Measurements from ENCODE around the gene AKR1A1. TPM values are rescaled to one million over a fixed set of nuclear protein-coding genes. Genes with fewer than 3 reads are reported as not detected.
A peak's percentile ranks its signal among the peaks of the same experiment; 100 is the strongest.

The AKR1A1 gene
- total RNA-seq, 6 experiments from 2014 or later = 115 to 308 (median 220) TPM

- no peak for DNase-seq
- ATAC-seq = peak in 3 of 4 donors; percentile 15 to 34 (median 28)
- H3K4me1 ChIP-seq = peaks cover 0 to 49% (median 23%) of the 10 kb centered on the region in 4 donors
- no peaks in the 10 kb centered on the region for H3K36me3 ChIP-seq
- intact Hi-C loops (cut with DNase I) = no loop called here
- no peaks in the 10 kb centered on the region for H3K27me3 ChIP-seq
- peak overlapping the region; percentile 15 to 52 (median 37) for H3K27ac ChIP-seq
- TF ChIP-seq CTCF (IDR thresholded peaks at IDR 0.05) = no peak
- no peak for TF ChIP-seq POLR2A (IDR thresholded peaks at IDR 0.05)
- H3K4me3 ChIP-seq = no peak overlapping the region
- 39% methylated on average over 6 of the region's 6 CpGs for WGBS (ENCODE audit: insufficient coverage, low coverage, low lambda C conversion rate, missing lambda C conversion rate)
- no peaks in the 10 kb centered on the region for H3K9me3 ChIP-seq
These were observed 5.6 kb upstream of the AKR1A1 start for GRCh38 chr1:45545019-45545493.

DNA sequence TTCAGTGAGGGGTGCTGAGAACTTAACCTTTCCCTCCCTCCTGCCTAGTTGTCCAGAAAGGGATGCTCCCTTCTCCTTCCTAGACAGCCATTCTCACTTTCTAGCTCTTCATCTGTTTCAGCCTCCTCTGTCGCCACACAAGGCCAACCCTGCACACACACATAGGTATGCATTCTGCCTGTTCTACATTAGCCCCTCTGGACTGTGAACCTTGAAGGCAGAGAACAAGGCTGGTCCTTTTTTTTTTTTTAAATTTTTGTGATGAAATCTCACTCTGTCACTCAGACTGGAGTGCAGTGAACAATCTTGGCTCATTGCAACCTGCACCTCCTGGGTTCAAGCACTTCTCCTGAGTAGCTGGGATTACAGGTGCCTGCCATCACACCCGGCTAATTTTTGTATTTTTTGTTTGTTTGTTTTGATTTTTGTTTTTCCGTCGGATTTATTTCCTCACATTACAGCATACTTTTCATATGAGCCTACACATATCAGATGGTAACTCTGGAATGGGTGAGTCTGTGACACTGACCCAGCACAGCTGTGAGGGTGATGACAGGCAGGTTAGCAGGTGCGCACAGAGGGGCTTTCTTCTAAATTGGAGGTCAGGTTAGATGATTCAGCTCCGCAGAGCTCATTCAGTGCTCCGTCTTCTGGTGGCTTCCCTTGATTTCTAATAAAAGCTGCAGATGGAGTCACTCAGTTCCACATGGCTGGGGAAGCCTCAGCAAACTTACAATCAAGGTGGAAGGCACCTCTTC is 4.9 kb upstream of the AKR1A1 start:
- TF ChIP-seq POLR2A (IDR thresholded peaks at IDR 0.05) (no peak), CTCF (IDR thresholded peaks at IDR 0.05) (no peak)
- H3K27ac ChIP-seq = peak overlapping the region; percentile 15 to 52 (median 37)
- no peaks in the 10 kb centered on the region for H3K27me3 ChIP-seq
- H3K4me1 ChIP-seq = peaks cover 0 to 52% (median 24%) of the 10 kb centered on the region in 4 donors
- WGBS (ENCODE audit: insufficient coverage, low coverage, low lambda C conversion rate, missing lambda C conversion rate) = 37% methylated on average over 6 of the region's 7 CpGs
- intact Hi-C loops (cut with DNase I) = no loop called here
- ATAC-seq = peak in 3 of 4 donors; percentile 8 to 23 (median 19)
- no peak overlapping the region for H3K4me3 ChIP-seq
- no peaks in the 10 kb centered on the region for H3K9me3 ChIP-seq
- no peaks in the 10 kb centered on the region for H3K36me3 ChIP-seq
- no peak for DNase-seq

GRCh38 chr1:45551684-45552083 is 1.1 kb downstream of the AKR1A1 start:
- peak overlapping the region; percentile 13 to 87 (median 70) for H3K27ac ChIP-seq
- intact Hi-C loops (cut with DNase I) = no loop called here
- ATAC-seq (no peak), DNase-seq (no peak)
- no peaks in the 10 kb centered on the region for H3K27me3 ChIP-seq
- peak overlapping the region; percentile 68 to 85 (median 79) for H3K4me3 ChIP-seq
- H3K36me3 ChIP-seq = no peaks in the 10 kb centered on the region
- WGBS (ENCODE audit: insufficient coverage, low coverage, low lambda C conversion rate, missing lambda C conversion rate) = 6% methylated on average over 3 of the region's 3 CpGs
- H3K9me3 ChIP-seq = no peaks in the 10 kb centered on the region
- TF ChIP-seq CTCF (IDR thresholded peaks at IDR 0.05) = no peak
- no peak for TF ChIP-seq POLR2A (IDR thresholded peaks at IDR 0.05)
- H3K4me1 ChIP-seq = peaks cover 0 to 38% (median 14%) of the 10 kb centered on the region in 4 donors

GRCh38 chr1:45552331-45552730 is 1.7 kb downstream of the AKR1A1 start:
- 15% methylated on average over 1 of the region's 1 CpG for WGBS (ENCODE audit: insufficient coverage, low coverage, low lambda C conversion rate, missing lambda C conversion rate)
- intact Hi-C loops (cut with DNase I) = no loop called here
- DNase-seq (peak in 2 of 3 donors; percentile 38 to 58), ATAC-seq (peak in 1 of 4 donors; percentile 9)
- Histone ChIP-seq H3K4me1 (peaks cover 0 to 45% (median 14%) of the 10 kb centered on the region in 4 donors), H3K4me3 (peak overlapping the region; percentile 68 to 85 (median 79)), H3K9me3 (no peaks in the 10 kb centered on the region), H3K36me3 (no peaks in the 10 kb centered on the region), H3K27ac (peak overlapping the region in 2 of 3 donors; percentile 13 to 72), H3K27me3 (no peaks in the 10 kb centered on the region)
- TF ChIP-seq CTCF (IDR thresholded peaks at IDR 0.05) (no peak), POLR2A (IDR thresholded peaks at IDR 0.05) (no peak)
